Neural progenitor cell (in vitro differentiated cells): ENCODE measurements around the gene KIF21B. TPM values are rescaled to one million over a fixed set of nuclear protein-coding genes. Genes with fewer than 3 reads are reported as not detected.

ENCODE experiments used
- DNase-seq: peaks from one replicate; pipeline ENCODE4 v3.0.0-alpha.2; 2016; ENCODE audit warnings: low spot score
- H2AFZ ChIP-seq: fragments of 200-600 bp; sonication (generic); replicated peaks from 2 replicates; pipeline ENCODE4 v1.6.1; 2016; ENCODE audit warnings: antibody characterized with exemption
- H3F3A ChIP-seq: fragments of 200-600 bp; sonication (generic); 2 replicates; pipeline ENCODE4 v1.6.1; 2016; ENCODE audit warnings: antibody characterized with exemption, low read depth
- H3K27ac ChIP-seq: fragments of 200-600 bp; sonication (generic); 2 replicates; pipeline ENCODE4 v1.5.1; 2016; ENCODE audit warnings: mild to moderate bottlenecking
- H3K27me3 ChIP-seq: fragments of 200-600 bp; sonication (generic); 2 replicates; pipeline ENCODE4 v1.6.1; 2016; ENCODE audit warnings: mild to moderate bottlenecking, moderate library complexity
- H3K36me3 ChIP-seq: fragments of 200-600 bp; sonication (generic); 2 replicates; pipeline ENCODE4 v1.5.1; 2016
- H3K4me1 ChIP-seq: fragments of 200-600 bp; sonication (generic); 2 replicates; pipeline ENCODE4 v1.6.1; 2016; ENCODE audit warnings: mixed run types
- H3K4me2 ChIP-seq: fragments of 200-600 bp; sonication (generic); 2 replicates; pipeline ENCODE4 v1.6.1; 2016
- H3K4me3 ChIP-seq: fragments of 200-600 bp; sonication (generic); 2 replicates; pipeline ENCODE4 v1.5.1; 2016
- H3K79me2 ChIP-seq: fragments of 200-600 bp; sonication (generic); 2 replicates; pipeline ENCODE4 v1.6.1; 2016; ENCODE audit warnings: low read depth
- H3K9ac ChIP-seq: fragments of 200-600 bp; sonication (generic); 2 replicates; pipeline ENCODE4 v1.6.1; 2016
- H3K9me3 ChIP-seq: fragments of 200-600 bp; sonication (generic); 2 replicates; pipeline ENCODE4 v1.5.1; 2016; ENCODE audit warnings: low read depth
- H4K20me1 ChIP-seq: fragments of 200-600 bp; sonication (generic); 2 replicates; pipeline ENCODE4 v1.6.1; 2016; ENCODE audit warnings: low read depth
- H3K27ac Mint-ChIP-seq: 3 replicates; pipeline ENCODE4 v1.8.0; 2021; ENCODE audit warnings: mixed read lengths
- H3K27me3 Mint-ChIP-seq: 2 replicates; pipeline ENCODE4 v1.8.0; 2022; ENCODE audit warnings: low read depth, mild to moderate bottlenecking, inconsistent platforms, moderate library complexity, mixed read lengths; ENCODE audit not compliant: insufficient read depth
- H3K36me3 Mint-ChIP-seq: 3 replicates; pipeline ENCODE4 v1.8.0; 2021; ENCODE audit warnings: mixed read lengths
- H3K4me1 Mint-ChIP-seq: 3 replicates; pipeline ENCODE4 v1.8.0; 2021; ENCODE audit warnings: mixed read lengths
- H3K4me3 Mint-ChIP-seq: 3 replicates; pipeline ENCODE4 v1.8.0; 2021; ENCODE audit warnings: mild to moderate bottlenecking, moderate library complexity, mixed read lengths
- H3K9me3 Mint-ChIP-seq: 3 replicates; pipeline ENCODE4 v1.8.0; 2020; ENCODE audit warnings: mixed read lengths
- CTCF ChIP-seq: fragments of 200-600 bp; sonication (generic); IDR thresholded peaks from 2 replicates; pipeline ENCODE4 v1.5.1; 2017; ENCODE audit warnings: antibody characterized with exemption, mild to moderate bottlenecking
- EZH2 ChIP-seq: fragments of 200-600 bp; sonication (generic); IDR thresholded peaks from 2 replicates; pipeline ENCODE4 v1.6.1; 2017; ENCODE audit warnings: antibody characterized with exemption, mild to moderate bottlenecking, moderate library complexity
- EZH2phosphoT487 ChIP-seq: fragments of 200-600 bp; sonication (generic); IDR thresholded peaks from 2 replicates; pipeline ENCODE4 v1.6.1; 2017; ENCODE audit warnings: antibody characterized with exemption
- total RNA-seq: library from RNA; depleted of rRNA; stranded (reverse); fragments of >200 nt; gene quantifications from 2 replicates; pipeline ENCODE4 v1.2.3, GENCODE V29; 2015; ENCODE audit warnings: low replicate concordance

Gene KIF21B
- total RNA-seq, 1 donor from 2014 or later: 6.4 TPM

DNA sequence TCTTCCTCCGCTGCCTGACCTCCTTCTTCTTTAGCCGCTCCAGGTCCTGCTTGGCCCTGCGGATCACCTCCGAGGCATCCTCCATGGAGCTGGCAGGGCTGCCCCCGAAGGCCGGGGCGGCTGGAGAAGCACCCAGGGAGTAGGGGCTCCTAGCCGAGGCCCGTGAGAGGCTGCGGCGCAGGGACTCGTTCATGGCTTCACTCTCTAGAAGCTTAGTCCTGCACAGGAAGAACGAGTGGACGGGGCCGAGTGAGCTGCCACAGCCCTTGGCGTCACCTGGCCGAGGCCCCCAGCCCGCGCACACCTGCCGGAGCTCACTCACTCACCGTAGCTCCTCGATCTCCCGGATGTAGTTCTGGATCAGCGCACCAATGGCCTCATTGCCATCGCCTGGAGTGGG lies 23.1 kb downstream of the KIF21B start:
- no peaks in the 10 kb centered on the region for H3K9me3 Mint-ChIP-seq
- no peak overlapping the region for H3K27ac Mint-ChIP-seq
- no peak overlapping the region for H3K4me2 ChIP-seq
- H4K20me1 ChIP-seq: no peaks in the 10 kb centered on the region
- H2AFZ ChIP-seq: no peak overlapping the region
- H3F3A ChIP-seq: no peaks in the 10 kb centered on the region
- no peaks in the 10 kb centered on the region for H3K27me3 ChIP-seq
- H3K9ac ChIP-seq: no peak overlapping the region
- no peaks in the 10 kb centered on the region for H3K9me3 ChIP-seq
- peaks cover 16% of the 10 kb centered on the region for H3K36me3 Mint-ChIP-seq
- H3K4me1 ChIP-seq: no peaks in the 10 kb centered on the region
- peaks cover 8% of the 10 kb centered on the region for H3K27me3 Mint-ChIP-seq
- no peaks in the 10 kb centered on the region for H3K36me3 ChIP-seq
- DNase-seq: no peak
- TF ChIP-seq EZH2: no peak
- TF ChIP-seq EZH2phosphoT487: no peak
- TF ChIP-seq CTCF: no peak
- no peak overlapping the region for H3K4me3 Mint-ChIP-seq
- H3K4me3 ChIP-seq: no peak overlapping the region
- H3K27ac ChIP-seq: no peak overlapping the region
- peaks cover 2% of the 10 kb centered on the region for H3K4me1 Mint-ChIP-seq
- H3K79me2 ChIP-seq: no peaks in the 10 kb centered on the region

- Mint-ChIP-seq H3K9me3 (no peaks in the 10 kb centered on the region), H3K4me3 (no peak overlapping the region), H3K27me3 (peaks cover 9% of the 10 kb centered on the region), H3K4me1 (peaks cover 2% of the 10 kb centered on the region), H3K36me3 (peaks cover 19% of the 10 kb centered on the region), H3K27ac (no peak overlapping the region)
- Histone ChIP-seq H4K20me1 (no peaks in the 10 kb centered on the region), H3K36me3 (no peaks in the 10 kb centered on the region), H3K4me3 (no peak overlapping the region), H3K79me2 (no peaks in the 10 kb centered on the region), H3K27me3 (no peaks in the 10 kb centered on the region), H3K27ac (no peak overlapping the region), H3K9ac (no peak overlapping the region), H3F3A (no peaks in the 10 kb centered on the region), H2AFZ (no peak overlapping the region), H3K4me2 (no peak overlapping the region), H3K9me3 (no peaks in the 10 kb centered on the region), H3K4me1 (no peaks in the 10 kb centered on the region)
- DNase-seq: no peak
- no peak for TF ChIP-seq EZH2phosphoT487
- no peak for TF ChIP-seq CTCF
- TF ChIP-seq EZH2: no peak
These were observed 23.8 kb downstream of the KIF21B start for GRCh38 chr1:200999667-201000066.

DNA sequence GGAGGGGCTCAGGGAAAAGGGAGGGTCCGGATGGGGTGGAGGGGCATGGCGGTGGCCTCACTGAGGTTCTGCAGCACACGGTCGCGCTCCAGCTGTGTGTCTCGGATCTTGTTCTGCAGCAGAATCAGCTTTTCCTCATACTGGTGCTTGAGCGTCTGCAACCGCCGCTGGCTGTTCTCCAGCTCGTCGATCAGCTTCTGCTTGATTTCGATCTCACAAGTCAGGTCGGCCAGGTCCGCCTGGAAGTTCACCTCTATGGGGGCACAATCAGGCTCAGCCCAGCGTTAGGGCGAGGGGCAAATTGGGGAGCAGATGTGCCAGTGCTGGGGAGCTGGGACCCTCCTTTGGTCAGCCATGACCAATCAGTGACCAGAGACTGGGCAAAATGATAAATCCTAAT lies 25.2 kb downstream of the KIF21B start:
- no peaks in the 10 kb centered on the region for H3K4me1 ChIP-seq
- H3K9ac ChIP-seq: no peak overlapping the region
- H3K4me3 Mint-ChIP-seq: no peak overlapping the region
- no peak overlapping the region for H3K27ac ChIP-seq
- H2AFZ ChIP-seq: no peak overlapping the region
- H3K4me1 Mint-ChIP-seq: peaks cover 2% of the 10 kb centered on the region
- no peaks in the 10 kb centered on the region for H3K9me3 ChIP-seq
- no peak overlapping the region for H3K4me3 ChIP-seq
- H3K36me3 Mint-ChIP-seq: peaks cover 19% of the 10 kb centered on the region
- no peaks in the 10 kb centered on the region for H3K9me3 Mint-ChIP-seq
- no peaks in the 10 kb centered on the region for H3K36me3 ChIP-seq
- no peak for TF ChIP-seq EZH2phosphoT487
- no peak for TF ChIP-seq CTCF
- no peak for TF ChIP-seq EZH2
- no peak overlapping the region for H3K4me2 ChIP-seq
- no peaks in the 10 kb centered on the region for H3K27me3 ChIP-seq
- no peaks in the 10 kb centered on the region for H3F3A ChIP-seq
- H4K20me1 ChIP-seq: no peaks in the 10 kb centered on the region
- H3K79me2 ChIP-seq: no peaks in the 10 kb centered on the region
- peaks cover 11% of the 10 kb centered on the region for H3K27me3 Mint-ChIP-seq
- no peak for DNase-seq
- H3K27ac Mint-ChIP-seq: no peak overlapping the region
